ENCODE measurements around the gene ZCCHC7. TPM values are rescaled to one million over a fixed set of nuclear protein-coding genes. Genes with fewer than 3 reads are reported as not detected.
A peak's percentile ranks its signal among the peaks of the same experiment; 100 is the strongest.

Gene ZCCHC7
- total RNA-seq, 1 experiment from 2014 or later = 7.7 TPM

DNA sequence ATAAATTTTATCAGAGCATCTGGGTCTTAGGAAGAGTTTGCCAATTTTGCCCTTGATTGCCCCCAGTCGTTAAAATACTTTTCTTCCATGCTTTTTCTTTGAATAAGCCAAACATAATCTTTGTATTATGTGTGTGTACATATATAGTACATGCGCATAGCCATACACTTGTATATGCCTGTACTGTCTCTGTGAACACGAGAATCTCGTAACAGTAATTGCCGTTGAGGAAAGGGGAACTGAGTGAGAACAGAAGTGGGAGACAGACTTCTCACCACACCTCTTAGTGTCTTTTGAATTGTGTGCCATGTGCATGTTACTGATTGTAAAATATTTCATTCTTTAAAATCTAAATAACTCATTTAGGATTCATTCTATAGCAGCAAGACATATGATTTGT lies 222.5 kb downstream of the ZCCHC7 start:
- H3K9me3 ChIP-seq = no peaks in the 10 kb centered on the region
- H3K4me3 ChIP-seq = no peak overlapping the region
- no peaks in the 10 kb centered on the region for H3K27me3 ChIP-seq
- no peak for DNase-seq
- H3K36me3 ChIP-seq = no peaks in the 10 kb centered on the region

DNA sequence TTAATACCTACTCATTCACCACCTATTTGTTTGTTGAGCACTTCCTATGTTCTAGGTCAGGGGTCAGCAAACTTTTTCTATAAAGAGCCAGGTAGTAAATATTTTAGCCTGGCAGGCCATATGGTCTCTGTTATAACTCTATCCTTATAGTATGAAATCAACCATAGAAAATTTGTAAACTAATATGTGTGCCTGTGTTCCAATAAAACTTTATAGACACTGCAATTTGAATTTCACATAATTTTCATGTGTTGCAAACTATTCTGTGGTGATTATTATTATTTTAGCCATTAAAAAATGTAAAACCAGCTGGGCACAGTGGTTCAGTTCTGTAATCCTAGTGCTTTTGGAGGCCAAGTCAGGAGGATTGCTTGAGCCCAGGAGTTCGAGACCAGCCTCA lies 223.3 kb downstream of the ZCCHC7 start:
- no peak overlapping the region for H3K4me3 ChIP-seq
- no peaks in the 10 kb centered on the region for H3K27me3 ChIP-seq
- DNase-seq = no peak

DNA sequence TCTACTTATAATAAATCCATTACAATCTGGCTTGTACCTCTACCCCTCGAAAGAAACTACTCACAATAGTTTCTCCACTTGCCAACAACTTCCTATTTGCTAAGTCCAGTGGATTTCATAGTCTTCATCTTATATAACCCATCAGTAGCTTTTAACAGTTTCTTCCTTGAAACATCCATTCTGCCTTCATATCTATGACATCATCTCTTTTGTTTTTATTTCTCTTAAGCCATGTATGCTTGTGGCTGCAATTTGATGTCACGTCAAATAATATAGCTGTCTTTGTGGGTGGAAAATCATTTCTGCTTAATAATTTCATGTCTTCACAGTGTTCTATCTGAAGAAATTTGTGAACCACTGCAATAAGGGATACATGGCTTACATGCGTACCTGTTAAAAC lies 224.7 kb downstream of the ZCCHC7 start:
- Histone ChIP-seq H3K4me3 (no peak overlapping the region), H3K27me3 (no peaks in the 10 kb centered on the region), H3K9me3 (no peaks in the 10 kb centered on the region), H3K36me3 (no peaks in the 10 kb centered on the region)
- DNase-seq = no peak

More for the DNA sequence above, 223.3 kb downstream of the ZCCHC7 start:
- no peaks in the 10 kb centered on the region for H3K36me3 ChIP-seq
- H3K9me3 ChIP-seq = no peaks in the 10 kb centered on the region

DNA sequence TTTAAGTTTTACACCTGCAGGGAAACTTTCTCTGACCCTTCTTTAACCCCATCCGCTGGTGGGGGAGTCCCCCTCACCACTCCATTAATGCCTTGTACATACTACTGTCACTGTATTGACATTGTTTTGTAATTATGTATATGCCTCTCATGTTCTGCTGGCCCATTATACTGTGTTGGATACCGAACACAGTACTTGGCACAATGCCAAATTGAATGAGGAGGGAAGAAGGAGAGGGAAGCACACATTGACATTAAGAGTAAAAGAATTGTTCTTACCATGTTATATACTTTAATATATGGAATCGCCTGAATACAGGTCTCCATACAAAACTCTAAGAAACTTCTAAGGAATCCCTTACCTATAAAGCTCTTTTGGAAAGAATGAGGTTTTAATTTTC lies 228.5 kb downstream of the ZCCHC7 start:
- Histone ChIP-seq H3K27me3 (no peaks in the 10 kb centered on the region), H3K4me3 (no peak overlapping the region), H3K36me3 (no peaks in the 10 kb centered on the region), H3K9me3 (no peaks in the 10 kb centered on the region)
- no peak for DNase-seq

DNA sequence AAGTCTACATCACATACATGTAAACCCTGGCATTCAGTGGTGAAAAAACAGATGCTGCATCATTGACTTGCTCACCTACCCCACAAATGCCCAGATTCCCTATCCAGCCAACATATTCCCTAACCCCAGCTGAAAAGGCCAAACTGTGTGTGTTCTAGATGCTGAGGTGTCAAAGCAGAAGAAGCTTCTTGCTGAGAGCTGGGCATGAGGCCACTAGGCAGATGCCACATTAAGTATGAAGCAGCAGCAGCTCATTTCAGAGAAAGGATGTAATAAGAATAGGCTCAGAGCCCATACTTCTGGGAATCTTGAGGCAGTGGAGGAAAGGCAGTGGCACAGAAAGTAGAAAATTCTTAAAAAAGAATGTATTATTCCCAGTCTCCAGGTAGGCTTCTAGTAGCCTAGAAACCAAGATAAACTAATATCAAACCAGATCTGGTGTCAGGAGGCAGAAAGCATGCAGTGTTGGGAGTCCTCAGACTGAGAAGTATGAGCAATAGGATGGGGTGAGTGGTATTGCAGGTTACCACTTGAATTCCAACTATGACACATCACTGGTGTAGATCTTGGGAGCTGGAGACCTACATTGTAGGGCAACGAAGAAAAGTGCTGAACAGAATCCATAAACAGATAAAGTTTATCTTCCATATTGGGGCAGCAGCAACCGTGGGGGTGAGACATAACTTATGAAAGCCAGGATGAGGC lies 230.3 kb downstream of the ZCCHC7 start:
- H3K36me3 ChIP-seq = no peaks in the 10 kb centered on the region
- peak; percentile 33 for DNase-seq
- H3K9me3 ChIP-seq = no peaks in the 10 kb centered on the region
- no peaks in the 10 kb centered on the region for H3K27me3 ChIP-seq
- no peak overlapping the region for H3K4me3 ChIP-seq

DNA sequence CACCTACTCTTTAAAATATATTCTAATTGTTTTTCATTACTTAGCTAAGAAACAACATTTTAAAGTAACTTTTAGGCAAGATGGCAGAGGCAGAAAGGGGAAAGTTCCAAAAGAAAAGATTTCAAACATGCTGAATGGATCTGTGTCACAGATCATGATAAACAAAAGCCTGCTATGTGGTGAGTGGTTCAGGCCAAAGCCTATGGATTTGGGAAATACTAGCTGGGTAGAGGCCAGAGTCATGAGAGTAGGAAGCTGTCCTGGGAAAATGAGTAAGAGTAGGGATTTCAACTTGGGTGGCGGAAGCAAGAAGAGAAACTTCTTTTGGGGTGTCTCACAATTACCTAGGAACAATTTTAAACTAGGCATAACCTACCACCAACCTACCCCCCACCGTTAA lies 233.4 kb downstream of the ZCCHC7 start:
- Histone ChIP-seq H3K27me3 (no peaks in the 10 kb centered on the region), H3K36me3 (no peaks in the 10 kb centered on the region), H3K4me3 (no peak overlapping the region), H3K9me3 (no peaks in the 10 kb centered on the region)
- no peak for DNase-seq

DNA sequence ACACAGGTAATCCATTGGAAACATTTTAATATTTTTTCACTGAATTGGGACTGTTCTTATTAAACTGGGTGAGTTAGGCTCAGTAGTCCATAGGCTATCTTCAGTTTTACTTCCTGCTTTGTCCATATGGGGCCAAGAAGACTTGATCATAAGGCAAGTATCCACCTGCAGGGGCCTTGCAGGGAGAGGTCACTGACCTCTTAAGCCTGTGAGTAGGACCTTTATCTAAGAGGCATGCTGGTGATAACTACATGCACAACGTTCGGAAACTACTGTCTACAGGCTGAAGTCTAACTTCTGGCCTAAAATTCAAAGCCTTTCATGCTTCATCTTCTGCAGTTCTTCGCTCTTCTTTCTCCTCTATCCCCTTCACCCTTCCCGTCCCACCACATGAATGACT lies 242.1 kb downstream of the ZCCHC7 start:
- H3K4me3 ChIP-seq = no peak overlapping the region
- DNase-seq = no peak
- H3K36me3 ChIP-seq = no peaks in the 10 kb centered on the region
- no peaks in the 10 kb centered on the region for H3K9me3 ChIP-seq
- H3K27me3 ChIP-seq = no peaks in the 10 kb centered on the region

DNA sequence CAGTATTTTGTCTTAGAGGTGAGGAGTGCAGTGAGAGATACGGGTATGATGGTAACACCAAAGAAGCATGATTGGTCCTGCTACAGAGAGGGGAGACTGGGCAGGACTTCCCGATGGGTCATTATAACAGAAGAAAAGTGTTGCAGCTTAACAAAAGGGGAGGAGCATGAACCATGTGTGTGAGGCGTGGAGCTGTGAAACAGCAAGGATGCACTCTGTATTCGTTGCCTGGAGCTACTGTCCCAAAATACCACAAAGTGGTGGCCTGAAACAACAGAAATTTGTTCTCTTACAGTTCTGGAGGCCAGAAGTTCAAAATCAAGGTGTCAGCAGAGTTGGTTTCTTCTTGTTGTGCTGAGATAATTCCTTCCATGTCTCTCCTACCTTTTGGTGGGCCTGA lies 242.8 kb downstream of the ZCCHC7 start:
- Histone ChIP-seq H3K36me3 (no peaks in the 10 kb centered on the region), H3K27me3 (no peaks in the 10 kb centered on the region), H3K9me3 (no peaks in the 10 kb centered on the region), H3K4me3 (no peak overlapping the region)
- no peak for DNase-seq

DNA sequence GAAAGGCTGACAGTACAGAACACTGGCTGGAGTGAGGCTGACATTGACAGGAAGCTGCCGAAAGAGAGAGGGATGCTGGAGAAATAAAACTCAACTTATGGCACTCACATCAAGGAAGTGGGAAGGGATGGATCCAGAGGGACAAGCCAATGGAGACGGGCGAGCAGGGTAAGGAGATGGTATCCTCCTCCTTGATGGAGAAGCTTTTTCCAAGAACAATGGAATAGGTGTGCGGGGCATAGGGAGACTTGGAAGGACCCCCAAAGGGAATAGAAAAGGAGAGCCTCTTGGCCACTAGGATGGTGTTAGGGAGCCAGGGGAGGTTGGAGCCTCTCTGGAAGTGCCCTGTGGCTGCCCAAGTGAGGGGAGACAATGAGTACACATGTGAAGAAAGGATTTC lies 243.8 kb downstream of the ZCCHC7 start:
- H3K4me3 ChIP-seq = no peak overlapping the region
- DNase-seq = no peak
- no peaks in the 10 kb centered on the region for H3K36me3 ChIP-seq
- no peaks in the 10 kb centered on the region for H3K27me3 ChIP-seq
- H3K9me3 ChIP-seq = no peaks in the 10 kb centered on the region

DNA sequence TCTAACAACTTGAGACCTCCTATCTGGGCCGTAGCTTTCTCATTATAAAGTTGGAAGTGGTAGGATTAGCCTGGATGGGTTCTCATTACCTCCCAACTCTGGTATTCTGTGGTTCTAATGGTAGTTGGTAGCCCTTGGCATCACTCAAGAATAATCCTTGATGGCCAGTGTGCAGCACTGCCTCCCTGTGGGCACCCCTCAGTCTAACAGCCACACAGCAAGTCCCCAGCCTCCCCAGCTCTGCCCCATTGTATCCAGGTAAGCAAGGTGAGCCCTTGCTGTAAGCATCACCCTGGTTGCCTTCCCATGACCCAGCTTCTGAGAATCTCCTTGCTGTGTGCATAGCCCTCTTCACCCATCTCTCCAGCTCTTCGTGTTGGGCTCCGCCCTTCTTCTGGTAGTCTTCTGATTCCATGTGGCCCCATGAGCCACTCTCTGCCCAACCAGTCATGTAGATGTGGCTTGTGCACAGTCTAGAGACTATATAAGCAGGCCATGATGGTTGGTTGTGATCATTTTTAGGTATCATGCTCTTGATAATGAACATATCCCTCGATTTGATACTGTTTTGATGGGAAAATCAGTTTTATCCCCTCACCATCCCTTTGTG lies 244.5 kb downstream of the ZCCHC7 start:
- H3K36me3 ChIP-seq = no peaks in the 10 kb centered on the region
- no peaks in the 10 kb centered on the region for H3K27me3 ChIP-seq
- no peaks in the 10 kb centered on the region for H3K9me3 ChIP-seq
- no peak for DNase-seq
- no peak overlapping the region for H3K4me3 ChIP-seq

DNA sequence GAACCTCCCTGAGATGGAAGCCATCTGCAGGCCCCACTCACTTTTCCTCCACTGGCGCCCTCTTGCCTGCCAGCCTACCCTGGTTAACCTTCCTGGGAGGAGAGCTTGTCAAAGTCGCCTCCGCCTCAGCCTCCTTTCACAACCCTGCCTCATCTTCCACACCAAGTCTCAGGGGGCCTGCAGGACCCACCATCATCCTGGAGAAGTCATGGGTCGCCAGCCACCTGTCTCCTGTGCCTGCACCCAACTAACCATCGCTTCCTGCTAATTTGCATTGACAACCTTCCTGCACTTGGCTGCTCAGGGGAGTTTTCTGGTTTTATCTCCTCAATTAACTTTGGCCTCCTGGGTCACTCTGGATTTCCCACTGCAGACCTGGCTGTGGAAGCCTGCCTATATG lies 249.3 kb downstream of the ZCCHC7 start:
- no peak for DNase-seq
- Histone ChIP-seq H3K36me3 (no peaks in the 10 kb centered on the region), H3K9me3 (no peaks in the 10 kb centered on the region), H3K4me3 (no peak overlapping the region), H3K27me3 (no peaks in the 10 kb centered on the region)

DNA sequence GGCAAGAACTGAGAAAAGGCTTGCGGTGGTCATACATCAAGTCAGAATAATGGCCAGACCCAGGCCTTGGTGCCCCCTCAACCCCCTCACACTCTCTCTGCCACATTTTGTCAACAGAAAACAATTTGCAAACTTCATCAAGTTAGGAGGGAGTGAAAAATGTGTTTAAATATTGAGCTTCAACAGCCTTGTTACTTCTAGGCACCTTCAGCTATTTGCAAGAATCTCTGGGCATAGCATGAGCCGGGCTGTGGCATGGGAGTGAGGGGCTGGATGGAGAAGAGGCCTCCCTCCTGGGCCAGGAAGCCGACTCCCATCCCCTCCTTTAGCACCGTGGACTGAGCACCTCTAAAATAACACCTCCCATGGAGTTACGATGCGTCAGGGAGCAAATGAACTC lies 249.9 kb downstream of the ZCCHC7 start:
- Histone ChIP-seq H3K36me3 (no peaks in the 10 kb centered on the region), H3K9me3 (no peaks in the 10 kb centered on the region), H3K27me3 (no peaks in the 10 kb centered on the region), H3K4me3 (no peak overlapping the region)
- no peak for DNase-seq

DNA sequence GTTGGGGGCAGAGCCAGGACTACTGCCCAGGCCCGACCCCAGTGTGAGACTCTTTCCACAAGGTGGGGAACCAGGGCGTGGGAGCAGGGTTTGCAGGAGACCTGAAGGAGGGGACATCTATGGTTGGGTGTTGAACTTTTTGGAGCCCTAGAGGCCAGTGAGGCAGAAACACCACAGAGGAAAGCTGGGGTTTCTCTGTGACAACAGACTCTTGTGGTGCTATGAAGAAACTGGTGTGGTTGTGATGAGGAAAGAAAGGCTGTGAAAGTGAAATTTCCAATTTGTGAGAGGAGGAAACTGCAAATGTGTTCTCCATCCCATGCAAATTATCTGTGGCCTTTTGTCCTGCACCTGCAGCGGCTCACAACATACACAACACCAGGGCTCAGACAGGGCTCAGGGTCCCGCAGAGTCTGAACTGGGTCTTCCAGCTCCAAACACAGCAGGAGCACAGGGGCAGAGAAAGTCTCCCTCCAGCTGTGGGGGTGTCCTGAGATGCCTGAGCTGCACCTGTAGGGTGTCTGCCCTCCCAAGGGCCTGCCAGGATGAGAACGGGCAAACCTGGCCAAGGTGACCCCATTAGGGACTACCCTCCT lies 250.7 kb downstream of the ZCCHC7 start:
- no peaks in the 10 kb centered on the region for H3K9me3 ChIP-seq
- H3K4me3 ChIP-seq = no peak overlapping the region
- no peaks in the 10 kb centered on the region for H3K36me3 ChIP-seq
- H3K27me3 ChIP-seq = no peaks in the 10 kb centered on the region
- no peak for DNase-seq

DNA sequence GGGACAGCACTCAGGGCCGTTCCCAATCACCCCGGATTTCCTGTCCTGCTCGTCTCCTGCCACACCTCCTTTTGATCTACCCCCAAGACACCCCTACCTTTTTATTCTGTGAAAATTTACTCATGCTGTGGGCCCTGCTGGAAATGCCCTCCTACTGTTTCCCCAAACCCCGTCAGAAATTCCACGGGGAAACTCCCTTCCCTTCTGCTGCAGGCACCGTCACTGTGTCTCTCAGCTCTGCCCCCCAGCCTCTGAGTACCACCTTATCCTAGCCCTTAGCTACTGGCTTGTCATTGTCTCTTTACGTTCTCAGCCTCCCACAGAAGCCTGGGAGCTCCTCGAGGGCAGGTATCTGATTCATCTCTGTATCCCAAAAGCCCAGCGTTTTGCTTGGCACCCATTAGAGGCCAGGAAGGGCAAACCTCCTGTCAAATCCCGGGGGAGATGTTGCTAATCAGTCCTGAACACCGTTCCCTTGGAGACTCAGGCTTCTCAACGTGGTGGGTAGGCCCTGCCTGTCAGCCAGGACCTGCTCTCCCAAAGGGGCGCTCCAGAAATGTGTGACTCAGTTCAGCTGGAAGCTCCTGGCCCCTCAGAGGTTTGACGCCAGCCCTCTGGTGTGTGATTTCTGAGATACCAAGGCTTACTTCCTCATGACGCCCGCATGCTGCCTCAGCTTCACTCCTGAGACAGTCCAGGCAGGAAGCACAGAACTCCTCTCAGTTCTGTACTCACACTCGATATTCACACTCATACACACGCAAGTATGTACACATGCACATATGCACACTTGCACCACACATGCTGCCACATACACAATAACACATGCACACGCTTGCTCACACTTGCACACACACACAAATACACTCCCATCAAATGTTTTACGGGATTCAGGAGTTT lies 251.4 kb downstream of the ZCCHC7 start:
- H3K4me3 ChIP-seq = no peak overlapping the region
- no peaks in the 10 kb centered on the region for H3K9me3 ChIP-seq
- H3K36me3 ChIP-seq = no peaks in the 10 kb centered on the region
- DNase-seq = no peak
- no peaks in the 10 kb centered on the region for H3K27me3 ChIP-seq

DNA sequence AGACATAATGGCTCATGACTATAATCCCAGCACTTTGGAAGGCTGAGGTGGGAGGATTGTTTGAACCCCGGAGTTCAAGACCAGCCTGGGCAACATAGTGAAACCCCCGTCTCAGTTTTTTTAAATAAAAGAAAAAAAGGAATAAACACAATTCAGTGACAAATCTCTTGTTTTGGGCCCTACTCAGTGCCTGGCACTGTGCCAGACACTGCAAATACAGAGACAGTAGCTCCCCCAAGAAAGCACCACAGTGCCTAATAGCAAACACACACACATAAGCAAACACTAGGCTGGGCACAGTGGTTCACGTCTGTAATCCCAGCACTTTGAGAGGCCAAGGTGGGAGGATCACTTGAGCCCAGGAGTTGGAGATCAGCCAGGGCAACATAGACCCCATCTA lies 252.5 kb downstream of the ZCCHC7 start:
- Histone ChIP-seq H3K9me3 (no peaks in the 10 kb centered on the region), H3K27me3 (no peaks in the 10 kb centered on the region), H3K4me3 (no peak overlapping the region), H3K36me3 (no peaks in the 10 kb centered on the region)
- DNase-seq = no peak

DNA sequence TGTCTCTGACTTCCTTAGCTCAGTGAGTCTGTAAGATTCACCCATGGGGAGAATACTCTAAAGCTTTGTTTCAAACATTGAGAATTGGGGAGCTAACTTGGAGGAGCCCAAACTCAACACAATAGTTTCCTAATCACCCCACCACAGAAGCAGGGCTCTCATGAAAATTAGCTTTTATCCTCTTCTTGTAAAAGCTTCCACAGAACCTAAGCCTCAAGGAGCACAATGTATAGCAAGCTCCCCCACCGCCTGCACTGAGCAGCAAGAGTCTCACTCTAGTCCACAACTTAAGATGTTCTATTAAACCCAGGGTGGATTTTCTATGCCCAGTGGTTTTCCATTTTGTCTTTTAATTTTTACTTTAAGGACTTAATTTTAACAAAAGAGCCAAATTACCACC lies 253.2 kb downstream of the ZCCHC7 start:
- no peak overlapping the region for H3K4me3 ChIP-seq

DNA sequence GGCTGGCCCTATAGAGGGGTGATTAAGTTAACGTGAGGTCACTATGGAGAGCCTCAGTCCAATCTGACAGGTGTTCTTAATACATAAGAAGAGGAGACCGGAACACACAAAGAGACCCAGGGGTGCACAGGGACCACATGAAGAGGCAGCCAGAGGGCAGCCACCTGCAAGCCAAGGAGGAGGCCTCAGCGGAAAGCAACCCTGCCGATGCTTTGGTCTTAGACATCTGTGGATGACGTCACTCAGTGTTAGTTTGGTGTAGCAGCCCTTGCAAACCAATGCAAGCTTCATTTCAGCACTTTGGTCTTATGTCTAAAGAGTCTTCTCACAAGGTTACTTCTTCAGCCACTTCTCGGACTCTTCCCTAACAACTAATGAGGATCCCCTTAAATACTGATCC lies 254.5 kb downstream of the ZCCHC7 start:
- Histone ChIP-seq H3K4me3 (no peak overlapping the region), H3K9me3 (no peaks in the 10 kb centered on the region), H3K36me3 (no peaks in the 10 kb centered on the region), H3K27me3 (no peaks in the 10 kb centered on the region)
- no peak for DNase-seq

More for the DNA sequence above, 253.2 kb downstream of the ZCCHC7 start:
- Histone ChIP-seq H3K27me3 (no peaks in the 10 kb centered on the region), H3K9me3 (no peaks in the 10 kb centered on the region), H3K36me3 (no peaks in the 10 kb centered on the region)
- no peak for DNase-seq

All from MG63 (cell line).